NCI-H69 (cell line): ENCODE measurements around the gene UBASH3B.
"Not testable (repeated sequence)": the region's sequence is repeated elsewhere in the genome, so short reads cannot be mapped to it uniquely, and the experiment has no call there.

Source experiments
- DNase-seq: peaks from one replicate; lab custom pipeline; 2025; lab: John Stamatoyannopoulos, UW

The UBASH3B gene, protein sequence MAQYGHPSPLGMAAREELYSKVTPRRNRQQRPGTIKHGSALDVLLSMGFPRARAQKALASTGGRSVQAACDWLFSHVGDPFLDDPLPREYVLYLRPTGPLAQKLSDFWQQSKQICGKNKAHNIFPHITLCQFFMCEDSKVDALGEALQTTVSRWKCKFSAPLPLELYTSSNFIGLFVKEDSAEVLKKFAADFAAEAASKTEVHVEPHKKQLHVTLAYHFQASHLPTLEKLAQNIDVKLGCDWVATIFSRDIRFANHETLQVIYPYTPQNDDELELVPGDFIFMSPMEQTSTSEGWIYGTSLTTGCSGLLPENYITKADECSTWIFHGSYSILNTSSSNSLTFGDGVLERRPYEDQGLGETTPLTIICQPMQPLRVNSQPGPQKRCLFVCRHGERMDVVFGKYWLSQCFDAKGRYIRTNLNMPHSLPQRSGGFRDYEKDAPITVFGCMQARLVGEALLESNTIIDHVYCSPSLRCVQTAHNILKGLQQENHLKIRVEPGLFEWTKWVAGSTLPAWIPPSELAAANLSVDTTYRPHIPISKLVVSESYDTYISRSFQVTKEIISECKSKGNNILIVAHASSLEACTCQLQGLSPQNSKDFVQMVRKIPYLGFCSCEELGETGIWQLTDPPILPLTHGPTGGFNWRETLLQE

DNA sequence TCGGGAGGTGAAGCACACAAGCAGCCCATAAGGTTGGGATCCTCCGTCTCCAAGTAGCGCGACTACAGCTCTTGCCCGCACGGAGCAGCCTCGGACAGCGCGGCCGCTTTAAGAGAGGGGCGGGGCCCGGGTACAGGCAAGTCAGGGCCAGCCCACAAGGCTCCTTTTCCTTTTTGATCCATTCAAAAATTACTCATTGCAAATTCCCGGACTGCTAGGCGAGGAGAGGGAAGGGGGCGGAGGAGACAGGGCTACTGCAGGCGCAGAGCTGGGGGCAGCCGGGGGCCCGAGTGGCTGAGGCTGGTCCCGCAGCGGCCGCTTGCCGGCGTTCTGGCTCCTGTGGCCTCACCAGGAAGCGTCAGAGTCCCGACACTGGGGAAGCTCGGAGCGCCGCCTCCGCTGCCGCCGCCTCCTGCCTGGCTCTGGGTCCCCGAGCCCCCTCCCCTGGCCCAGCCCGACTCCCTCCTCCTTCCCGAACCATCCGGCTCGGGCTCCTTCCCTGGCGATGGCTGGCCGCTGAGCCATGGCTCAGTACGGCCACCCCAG is at the start of gene UBASH3B:
Gene UBASH3B, plus strand, starts transcription at position 196 of the 546 bp plus-strand sequence. Its CDS starts 328 bp downstream, at position 524.
- peak; percentile 76 for DNase-seq

DNA sequence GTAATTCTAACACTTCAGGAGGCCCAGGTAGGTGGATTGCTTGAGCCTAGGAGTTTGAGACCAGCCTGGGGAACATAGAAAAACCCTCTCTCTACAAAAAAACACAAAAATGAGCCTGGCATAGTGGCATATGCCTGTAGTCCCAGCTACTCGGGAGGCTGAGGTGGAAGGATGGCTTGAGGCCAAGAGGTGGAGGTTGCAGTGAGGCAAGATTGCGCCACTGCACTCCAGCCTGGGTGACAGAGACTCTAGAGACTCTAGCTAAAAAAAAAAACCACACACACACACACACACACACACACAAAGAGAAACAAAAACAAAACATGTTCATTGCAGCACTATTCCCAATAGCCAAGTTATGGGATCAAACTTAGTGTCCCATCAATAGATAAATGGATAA is 48.4 kb upstream of the UBASH3B start:
- not testable (repeated sequence) for DNase-seq

DNA sequence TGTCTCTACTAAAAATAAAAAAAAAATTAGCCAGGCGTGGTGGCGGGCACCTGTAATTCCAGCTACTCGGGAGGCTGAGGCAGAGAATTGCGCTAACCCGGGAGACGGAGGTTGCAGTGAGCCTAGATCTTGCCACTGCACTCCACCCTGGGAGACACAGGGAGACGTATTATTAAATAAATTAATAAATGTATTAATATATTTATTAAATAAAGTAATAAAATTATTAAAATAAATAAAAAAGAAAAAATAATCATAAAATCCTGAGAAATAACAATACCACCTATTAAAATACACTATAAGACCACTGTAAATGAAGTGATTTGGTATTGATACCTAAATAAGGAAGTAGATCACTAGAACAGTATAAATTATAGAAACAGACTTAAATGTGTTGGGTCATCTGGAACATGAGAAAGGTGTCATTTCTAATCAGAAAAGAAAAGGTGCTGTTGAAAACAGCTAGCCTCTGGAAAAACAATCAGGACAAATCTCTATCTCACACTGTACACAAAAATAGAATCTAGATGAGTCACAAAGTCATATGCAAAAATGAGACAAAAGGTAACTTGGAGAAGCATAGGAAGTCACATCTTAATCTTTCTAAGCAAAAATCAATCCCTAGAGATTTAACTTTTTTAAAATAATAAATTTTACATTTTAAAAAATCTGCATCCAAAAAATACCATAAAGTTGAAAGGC is 43.2 kb upstream of the UBASH3B start:
- no peak for DNase-seq

DNA sequence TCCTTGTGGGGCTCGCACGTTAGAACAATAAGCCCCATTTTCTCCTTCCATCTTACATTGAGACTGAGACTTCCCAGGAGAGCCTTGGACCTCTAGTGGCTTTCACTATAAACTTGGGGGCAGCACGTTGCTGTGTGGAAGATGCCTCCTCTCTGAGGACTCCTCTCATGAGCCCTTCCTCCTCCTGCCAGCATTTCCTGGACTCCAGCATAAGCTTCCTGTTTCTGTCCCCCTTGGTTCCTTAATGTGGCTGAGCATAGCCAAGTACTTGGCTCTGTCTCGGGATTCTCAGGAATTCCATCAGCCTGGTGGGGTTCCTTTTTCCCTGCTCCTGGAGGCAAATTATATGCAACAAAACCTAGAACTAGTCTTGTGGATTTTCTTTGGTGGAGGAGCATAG is 38.8 kb upstream of the UBASH3B start:
- no peak for DNase-seq

DNA sequence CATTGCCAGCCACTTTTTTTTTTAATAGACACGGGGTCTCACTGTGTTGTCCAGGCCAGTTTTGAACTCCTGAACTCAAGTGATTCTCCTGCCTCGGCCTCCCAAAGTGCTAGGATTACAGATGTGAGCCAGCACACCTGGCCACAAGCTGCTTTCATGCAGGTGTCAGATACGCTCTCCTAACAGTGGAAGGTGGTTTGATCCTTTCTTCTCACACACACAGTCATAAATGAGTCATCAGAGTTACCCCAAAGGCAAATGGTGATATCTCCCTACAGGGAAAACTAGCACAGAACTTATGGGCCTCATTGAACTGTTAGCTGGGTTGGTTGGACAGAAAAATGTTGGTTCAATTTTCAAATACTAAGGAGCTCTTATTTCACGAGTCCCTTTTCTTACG is 38.2 kb upstream of the UBASH3B start:
- no peak for DNase-seq

DNA sequence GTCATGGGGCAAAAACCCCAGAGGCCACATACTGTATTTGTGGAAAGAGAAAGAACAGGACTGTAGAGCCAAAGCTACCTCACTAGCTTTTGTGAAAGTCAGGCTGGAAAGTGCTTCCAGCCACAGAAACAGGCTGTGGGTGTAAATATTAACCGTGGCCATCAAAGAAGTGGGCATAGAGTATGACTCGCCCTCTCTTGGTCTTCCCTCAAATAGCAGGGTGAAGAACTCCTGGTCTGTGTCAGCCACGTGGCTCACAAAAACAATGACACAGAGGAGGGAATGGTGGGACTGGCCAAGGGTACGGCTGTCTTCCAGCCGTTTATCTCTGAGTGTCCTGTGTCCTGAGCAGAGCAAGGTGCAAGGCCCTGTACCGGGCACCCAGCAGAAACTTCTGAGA is 37.6 kb upstream of the UBASH3B start:
- no peak for DNase-seq

DNA sequence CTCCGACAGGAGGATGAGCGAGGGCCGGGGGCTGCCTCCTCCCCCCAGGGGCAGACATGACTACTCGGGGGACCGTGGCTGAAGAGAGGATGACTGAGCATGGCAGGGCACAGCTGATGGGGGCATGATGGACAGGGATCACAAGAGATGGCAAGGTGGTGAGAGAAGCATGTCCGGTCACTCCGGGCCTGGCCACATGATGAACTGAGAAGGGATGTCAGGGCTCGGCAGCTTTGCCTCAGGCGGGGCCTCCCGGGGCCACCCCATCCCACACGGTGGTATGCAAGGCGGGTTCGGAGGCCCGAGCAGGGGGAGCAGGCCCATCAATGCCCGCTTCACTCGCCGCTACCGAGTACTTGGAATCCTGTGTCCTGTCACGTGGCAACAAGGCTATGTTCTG is 36.6 kb upstream of the UBASH3B start:
- no peak for DNase-seq

DNA sequence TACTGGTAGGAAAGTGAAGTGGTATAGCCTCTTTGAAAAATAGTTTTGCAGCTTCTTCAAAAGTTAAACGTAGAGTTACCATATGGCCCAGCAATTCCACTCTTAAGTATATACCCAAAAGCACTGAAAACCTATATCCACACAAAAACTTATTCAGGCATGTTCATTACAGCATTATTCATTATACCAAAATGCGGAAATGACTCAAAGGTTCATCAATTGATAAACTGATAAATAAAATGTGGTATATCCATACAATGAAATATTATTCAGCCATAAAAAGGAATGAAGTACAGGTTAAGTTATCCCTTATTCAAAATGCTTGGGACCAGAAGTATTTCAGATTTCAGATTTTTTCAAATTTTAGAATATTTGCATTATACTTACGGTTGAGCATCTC is 35.8 kb upstream of the UBASH3B start:
- DNase-seq, result no peak

DNA sequence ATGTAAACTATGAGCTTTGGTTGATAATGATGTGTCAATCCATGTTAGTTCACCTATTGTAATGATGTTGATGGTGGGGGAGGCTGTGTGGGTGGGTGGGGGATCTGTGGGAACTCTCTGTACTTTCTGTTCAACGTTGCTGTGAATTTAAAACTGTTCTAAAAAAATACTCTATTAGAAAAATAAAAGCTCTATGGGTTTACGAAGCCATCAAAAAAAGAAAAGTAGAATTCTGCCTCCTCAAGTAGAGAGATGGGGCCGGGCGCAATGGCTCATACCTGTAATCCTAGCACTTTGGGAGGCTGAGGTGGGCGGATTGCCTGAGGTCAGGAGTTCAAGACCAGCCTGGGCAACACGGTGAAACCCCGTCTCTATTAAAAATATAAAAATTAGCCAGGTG is 30.0 kb upstream of the UBASH3B start:
- not testable (repeated sequence) for DNase-seq

DNA sequence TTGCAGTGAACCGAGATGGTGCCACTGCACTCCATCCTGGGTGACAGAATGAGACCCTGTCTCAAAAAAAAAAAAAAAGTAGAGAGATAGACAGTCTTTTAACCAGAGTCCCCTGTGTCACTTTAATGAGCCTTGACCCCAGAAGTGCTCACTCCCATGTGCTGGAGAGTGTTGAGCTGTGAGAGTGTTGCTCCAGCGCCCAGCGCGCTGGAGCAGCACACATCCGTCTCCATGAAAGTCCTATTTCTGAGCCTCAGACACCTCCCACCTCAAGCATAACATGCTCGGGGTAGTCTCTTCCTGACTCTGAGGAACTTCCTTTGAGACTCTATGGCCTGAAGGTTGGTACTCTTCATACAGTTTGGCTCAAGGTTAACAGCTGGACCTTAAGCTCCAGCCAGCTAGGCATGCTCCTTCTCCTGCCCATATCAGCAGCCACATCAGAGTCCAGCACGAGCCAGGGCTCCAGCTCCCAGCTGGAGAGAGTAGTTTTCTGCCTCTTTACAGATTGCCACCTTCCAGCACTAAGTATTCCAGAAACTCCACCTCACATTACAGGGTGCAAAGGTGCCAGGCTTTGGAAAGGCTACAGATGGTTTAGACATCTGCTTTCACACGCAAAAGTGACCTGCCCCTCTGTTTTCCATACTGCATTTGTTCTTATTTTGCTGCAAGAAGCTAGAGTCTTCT is 29.4 kb upstream of the UBASH3B start:
- DNase-seq, result no peak

DNA sequence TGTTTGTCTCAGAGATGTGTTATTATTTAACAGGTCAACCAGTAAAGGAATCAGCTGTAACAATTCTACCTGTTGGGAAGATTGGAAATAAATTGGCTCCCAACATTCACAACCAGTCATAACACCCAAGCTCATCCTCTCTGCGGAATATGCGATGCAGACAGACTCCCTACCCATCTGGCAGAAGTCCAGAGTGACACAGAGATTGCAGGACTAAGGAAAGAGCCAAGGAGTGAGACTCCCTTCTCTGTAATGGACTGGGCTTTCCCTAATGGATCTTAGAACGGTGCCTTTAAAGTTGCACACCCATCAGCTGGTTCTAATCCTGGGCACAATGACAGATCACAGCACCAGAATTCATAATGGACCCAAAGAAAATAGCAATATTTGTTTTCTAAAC is 27.8 kb upstream of the UBASH3B start:
- DNase-seq, result peak; percentile 4

DNA sequence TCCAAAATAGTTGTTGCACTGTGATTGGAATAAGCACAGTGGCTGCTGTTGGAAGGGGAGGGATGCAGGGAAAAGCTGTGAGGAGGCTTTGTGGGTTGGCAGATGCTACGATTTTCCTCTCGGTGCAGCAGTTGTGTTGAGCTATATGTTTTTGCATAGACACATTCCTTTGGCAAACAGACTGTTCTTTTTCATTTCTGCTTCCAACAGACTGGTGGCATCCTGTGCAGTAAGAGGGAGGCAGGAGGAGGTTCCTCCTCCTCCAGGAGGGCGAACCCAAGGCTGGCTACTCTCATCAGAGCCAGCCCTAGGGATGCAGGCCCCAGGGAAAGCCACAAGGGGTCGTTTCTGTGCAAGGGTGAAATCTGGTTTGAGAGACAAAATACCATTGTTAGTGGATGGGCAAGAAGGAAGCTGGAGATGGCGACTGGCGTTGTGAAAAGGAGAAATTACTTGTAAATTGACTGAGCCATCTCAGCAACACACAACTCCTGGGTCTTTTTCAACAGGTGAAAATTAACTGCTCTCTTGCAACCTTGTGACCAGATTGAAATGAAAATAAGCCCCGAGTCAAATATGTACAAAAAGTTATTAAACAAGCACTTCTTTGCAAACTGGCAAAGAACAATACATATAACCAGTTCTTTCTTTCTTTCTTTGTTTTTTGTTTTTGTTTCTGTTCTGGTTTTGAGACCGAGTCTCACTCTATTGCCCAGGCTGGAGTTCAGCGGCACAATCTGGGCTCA is 26.5 kb upstream of the UBASH3B start:
- peak; percentile 72 for DNase-seq

DNA sequence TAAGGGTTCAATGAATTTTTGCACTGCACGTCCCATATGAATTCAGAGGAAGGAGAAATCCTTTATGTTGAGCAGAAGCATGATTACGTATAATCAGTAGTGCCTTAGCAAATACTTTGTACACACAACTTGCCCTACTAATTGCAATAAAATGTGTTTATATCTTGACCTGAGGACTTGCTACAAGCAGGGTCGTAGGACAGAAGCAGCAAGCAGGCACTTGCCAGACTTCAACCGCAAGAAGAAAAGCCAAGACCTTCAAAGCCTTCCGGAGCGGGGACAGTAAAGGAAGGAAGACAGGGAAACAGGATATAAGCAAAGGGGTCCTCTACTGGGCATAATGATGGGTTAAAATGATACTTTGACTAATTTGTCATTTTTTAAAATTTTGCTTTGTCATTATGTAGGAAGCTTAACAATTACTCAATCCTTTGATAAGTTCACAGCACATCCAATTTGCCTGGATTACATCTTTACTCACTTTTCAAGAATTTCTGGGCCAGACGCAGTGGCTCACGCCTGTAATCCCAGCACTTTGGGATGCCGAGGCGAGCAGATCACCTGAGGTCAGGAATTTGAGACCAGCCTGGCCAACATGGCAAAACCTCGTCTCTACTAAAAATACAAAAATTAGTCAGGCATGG is 23.2 kb upstream of the UBASH3B start:
- DNase-seq, result no peak

DNA sequence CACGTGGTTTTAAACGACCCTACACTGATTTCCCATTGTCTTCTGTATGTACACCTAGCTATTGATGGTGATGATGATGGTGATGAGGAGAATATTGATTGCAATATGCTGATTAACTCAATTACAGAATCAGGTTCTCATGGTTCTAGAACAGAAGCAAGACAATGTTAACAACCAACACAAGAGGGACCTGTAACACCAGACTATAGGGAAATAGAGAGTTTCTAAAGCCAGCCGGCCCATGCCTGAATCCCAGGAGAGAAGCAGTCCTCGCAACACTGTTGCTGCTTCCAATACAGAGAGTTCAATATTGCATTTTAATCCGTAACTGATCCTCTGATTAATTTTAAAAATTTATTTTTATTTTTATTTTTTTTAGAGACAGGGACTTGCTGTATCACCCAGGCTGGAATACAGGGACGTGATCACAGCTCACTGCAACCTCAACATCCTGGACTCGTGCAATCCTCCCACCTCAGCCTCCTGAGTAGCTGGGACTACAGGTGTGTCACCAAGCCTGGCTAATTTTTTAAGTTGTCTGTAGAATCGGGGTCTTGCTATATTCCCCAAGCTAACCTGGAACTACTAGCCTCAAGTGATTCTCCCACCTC is 22.2 kb upstream of the UBASH3B start:
- peak; percentile 41 for DNase-seq

DNA sequence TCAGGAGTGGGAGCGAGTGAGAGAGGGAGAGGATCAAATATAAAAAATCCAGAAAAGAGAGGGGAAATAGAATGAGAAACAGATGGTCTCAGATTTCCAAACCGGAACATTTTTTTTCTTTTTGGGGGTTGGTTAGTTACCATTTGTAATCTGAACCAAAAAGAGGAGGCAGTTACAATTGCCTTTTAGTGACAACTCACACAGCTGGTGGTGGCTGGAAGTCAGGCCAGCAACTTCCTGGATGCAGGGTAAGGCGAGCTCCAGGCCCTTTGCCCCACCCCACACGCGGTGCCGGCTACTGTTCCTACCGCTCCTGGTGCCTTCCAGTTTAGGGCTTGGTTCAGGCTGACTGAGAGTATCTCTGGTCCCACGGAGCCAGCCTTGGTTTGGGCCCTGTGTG is 21.0 kb upstream of the UBASH3B start:
- peak; percentile 46 for DNase-seq

DNA sequence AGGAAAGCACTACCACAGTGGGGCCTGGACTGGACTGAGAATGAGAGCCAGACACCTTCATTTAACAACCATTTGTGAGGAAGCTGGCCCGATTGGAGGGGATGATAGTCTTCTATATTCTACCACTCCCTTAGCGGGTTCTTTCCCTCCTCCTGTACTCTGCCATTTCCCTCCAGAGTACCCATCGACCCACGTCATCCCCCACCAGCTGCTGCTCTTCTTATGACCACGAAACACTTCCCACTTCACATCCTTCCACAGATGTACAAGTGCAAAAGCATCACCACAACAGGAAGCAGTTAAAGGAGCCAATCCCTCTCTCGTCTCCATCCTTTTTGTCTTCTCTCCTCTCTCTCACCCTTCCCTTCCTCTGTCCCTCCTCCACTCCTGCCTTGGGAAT is 18.0 kb upstream of the UBASH3B start:
- no peak for DNase-seq

DNA sequence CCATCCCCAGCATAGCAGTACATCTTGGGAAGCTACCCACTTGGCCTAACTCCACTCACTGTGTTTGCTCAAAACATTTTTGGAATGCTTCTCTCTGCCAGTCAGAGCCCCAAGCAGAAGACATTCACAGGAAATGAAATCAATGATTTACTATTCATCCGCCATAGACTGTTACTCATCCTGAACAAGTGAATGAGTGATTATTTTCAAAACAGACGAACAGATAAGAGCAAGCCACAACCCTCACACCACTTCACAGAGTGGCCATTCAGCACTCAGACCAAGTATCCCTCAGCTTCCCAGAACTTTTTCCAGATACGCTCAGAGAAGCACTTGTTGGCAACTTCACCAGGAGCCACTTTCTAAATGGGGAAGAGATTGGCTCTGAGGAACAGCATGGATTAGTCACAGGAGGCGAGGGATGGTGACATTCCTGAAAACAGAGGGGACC is 13.0 kb upstream of the UBASH3B start:
- DNase-seq, result no peak

DNA sequence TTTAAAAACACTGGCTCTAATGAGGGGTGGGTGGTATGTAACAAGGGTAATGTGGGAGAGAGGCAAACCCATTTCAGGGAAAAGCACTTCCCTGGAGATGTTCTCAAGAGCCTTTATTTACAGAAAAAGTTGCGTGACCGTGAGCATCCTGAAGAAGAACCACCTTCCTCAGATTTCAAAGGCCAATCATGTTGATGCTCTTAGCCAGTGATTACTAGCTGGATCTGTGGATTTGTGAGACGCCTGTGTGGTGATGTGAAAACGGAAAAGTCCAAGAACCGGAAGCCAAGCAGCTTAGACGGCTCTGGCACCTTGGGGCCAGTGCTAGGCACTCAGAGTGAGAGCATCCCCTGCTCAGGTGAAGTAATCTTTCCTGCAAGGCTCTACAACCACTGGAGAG is 12.6 kb upstream of the UBASH3B start:
- no peak for DNase-seq

DNA sequence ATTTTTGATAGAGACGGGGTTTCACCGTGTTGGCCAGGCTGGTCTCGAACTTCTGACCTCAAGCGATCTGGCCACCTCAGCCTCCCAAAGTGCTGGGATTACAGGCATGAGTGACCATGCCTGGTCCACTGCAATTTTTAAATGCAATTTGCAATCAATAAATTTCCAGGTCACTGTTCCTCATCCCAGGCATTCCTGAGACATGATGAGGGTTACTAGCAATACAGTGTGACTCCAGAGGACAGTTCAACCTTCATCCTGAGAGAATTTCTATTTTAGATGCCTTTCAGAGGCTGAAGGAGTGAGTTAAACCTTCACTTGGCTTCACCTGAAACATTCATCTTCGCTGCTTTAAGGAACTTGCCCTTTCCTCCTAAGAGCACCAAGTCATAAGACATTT is 9.7 kb upstream of the UBASH3B start:
- DNase-seq, result no peak
